ENCODE data around the gene PTPN14. TPM values are rescaled to one million over a fixed set of nuclear protein-coding genes. Genes with fewer than 3 reads are reported as not detected.
A peak's percentile ranks its signal among the peaks of the same experiment; 100 is the strongest.

Gene PTPN14
- total and polyA plus RNA-seq, 2 donors from 2014 or later = 5.1 to 87.2 TPM

GRCh38 chr1:214500340-214501055 lies 50.9 kb downstream of the PTPN14 start:
- Histone ChIP-seq H3K4me3 (ENCODE audit: low read length in 3 of 3) (no peak overlapping the region), H3K27me3 (ENCODE audit: control insufficient read depth, insufficient read depth, low read length) (no peaks in the 10 kb centered on the region), H3K36me3 (ENCODE audit: control insufficient read depth in 2 of 3, insufficient read depth in 3 of 3, low read length in 3 of 3) (no peaks in the 10 kb centered on the region), H3K9me3 (ENCODE audit: control insufficient read depth in 2 of 3, insufficient read depth in 1 of 3, low read length in 3 of 3) (no peaks in the 10 kb centered on the region), H3K9ac (ENCODE audit: low read length in 3 of 3) (no peak overlapping the region), H3K27ac (ENCODE audit: low read depth in 2 of 2, low read length in 2 of 2) (no peak overlapping the region), H3K4me1 (ENCODE audit: control insufficient read depth in 2 of 3, insufficient read depth in 2 of 3, low read depth in 1 of 3, low read length in 3 of 3) (peaks cover 0 to 11% (median 7%) of the 10 kb centered on the region in 3 donors)
- FAIRE-seq (no peak), DNase-seq (no peak)
- TF ChIP-seq CTCF (IDR thresholded peaks at IDR 0.05; ENCODE audit: borderline replicate concordance, extremely low read depth, insufficient read depth) = no peak
- intact Hi-C loops (cut with DNase I) = no loop called here

- FAIRE-seq (no peak), DNase-seq (no peak)
- Histone ChIP-seq H3K9ac (ENCODE audit: low read length in 3 of 3) (no peak overlapping the region), H3K27ac (ENCODE audit: low read depth in 2 of 2, low read length in 2 of 2) (no peak overlapping the region), H3K36me3 (ENCODE audit: control insufficient read depth in 2 of 3, insufficient read depth in 3 of 3, low read length in 3 of 3) (no peaks in the 10 kb centered on the region), H3K9me3 (ENCODE audit: control insufficient read depth in 2 of 3, insufficient read depth in 1 of 3, low read length in 3 of 3) (no peaks in the 10 kb centered on the region), H3K27me3 (ENCODE audit: control insufficient read depth, insufficient read depth, low read length) (no peaks in the 10 kb centered on the region), H3K4me1 (ENCODE audit: control insufficient read depth in 2 of 3, insufficient read depth in 2 of 3, low read depth in 1 of 3, low read length in 3 of 3) (peaks cover 0 to 16% (median 9%) of the 10 kb centered on the region in 3 donors), H3K4me3 (ENCODE audit: low read length in 3 of 3) (no peak overlapping the region)
- intact Hi-C loops (cut with DNase I) = no loop called here
- TF ChIP-seq CTCF (IDR thresholded peaks at IDR 0.05; ENCODE audit: borderline replicate concordance, extremely low read depth, insufficient read depth) = no peak
Measured at GRCh38 chr1:214499732-214500131, 51.7 kb downstream of the PTPN14 start.

- no peak for DNase-seq
- Histone ChIP-seq H3K9ac (ENCODE audit: low read length in 3 of 3) (no peak overlapping the region), H3K27me3 (ENCODE audit: control insufficient read depth, insufficient read depth, low read length) (no peaks in the 10 kb centered on the region), H3K36me3 (ENCODE audit: control insufficient read depth in 2 of 3, insufficient read depth in 3 of 3, low read length in 3 of 3) (no peaks in the 10 kb centered on the region), H3K4me1 (ENCODE audit: control insufficient read depth in 2 of 3, insufficient read depth in 2 of 3, low read depth in 1 of 3, low read length in 3 of 3) (peaks cover 0 to 17% (median 14%) of the 10 kb centered on the region in 3 donors), H3K27ac (ENCODE audit: low read depth in 2 of 2, low read length in 2 of 2) (no peak overlapping the region), H3K4me3 (ENCODE audit: low read length in 3 of 3) (no peak overlapping the region), H3K9me3 (ENCODE audit: control insufficient read depth in 2 of 3, insufficient read depth in 1 of 3, low read length in 3 of 3) (no peaks in the 10 kb centered on the region)
- intact Hi-C loops (cut with DNase I) = no loop called here
- peak; percentile 35 for FAIRE-seq
- no peak for TF ChIP-seq CTCF (IDR thresholded peaks at IDR 0.05; ENCODE audit: borderline replicate concordance, extremely low read depth, insufficient read depth)
Measured at GRCh38 chr1:214498021-214498420, 53.4 kb downstream of the PTPN14 start.

Data from kidney (tissue), 14 donors.